HS-5 (cell line): ENCODE measurements around the gene SMAP2.

Source experiments
- DNase-seq: peaks from one replicate; pipeline ENCODE4 v3.0.0-alpha.2; 2012; ENCODE audit warnings: low read depth

The SMAP2 gene

GRCh38 chr1:40421431-40422384, 48.2 kb downstream of the SMAP2 start:
- DNase-seq, result no peak

DNA sequence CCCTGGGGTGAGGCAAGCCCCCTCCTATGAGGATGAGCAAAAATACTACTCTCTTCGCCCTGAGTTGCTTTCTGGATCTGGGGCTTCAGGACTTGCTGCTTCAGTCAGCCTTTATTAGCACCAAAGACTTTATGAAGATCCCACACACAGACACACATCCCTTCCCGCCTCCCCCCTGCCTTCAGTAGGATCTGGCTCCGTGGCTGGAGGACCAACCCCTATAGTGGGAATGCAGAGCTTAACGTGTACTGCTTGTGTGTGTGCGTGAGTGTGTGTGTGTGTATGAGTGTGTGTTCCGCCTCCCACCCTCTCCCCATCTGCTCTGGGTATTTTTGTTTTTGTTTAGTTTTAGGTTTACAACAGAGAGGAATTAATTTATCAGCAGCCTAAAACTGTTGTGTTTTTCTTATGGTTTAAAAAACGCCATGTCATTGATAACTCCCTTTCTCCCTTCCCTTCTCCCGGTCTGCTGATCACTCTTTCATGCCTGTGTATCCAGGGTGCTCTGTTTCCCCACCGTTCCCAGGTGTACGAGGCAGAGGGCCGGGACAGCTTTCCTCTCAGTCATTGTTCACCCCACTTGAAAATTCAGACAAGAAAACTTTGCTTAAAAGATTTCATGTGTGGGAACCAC, 49.2 kb downstream of the SMAP2 start:
- no peak for DNase-seq

DNA sequence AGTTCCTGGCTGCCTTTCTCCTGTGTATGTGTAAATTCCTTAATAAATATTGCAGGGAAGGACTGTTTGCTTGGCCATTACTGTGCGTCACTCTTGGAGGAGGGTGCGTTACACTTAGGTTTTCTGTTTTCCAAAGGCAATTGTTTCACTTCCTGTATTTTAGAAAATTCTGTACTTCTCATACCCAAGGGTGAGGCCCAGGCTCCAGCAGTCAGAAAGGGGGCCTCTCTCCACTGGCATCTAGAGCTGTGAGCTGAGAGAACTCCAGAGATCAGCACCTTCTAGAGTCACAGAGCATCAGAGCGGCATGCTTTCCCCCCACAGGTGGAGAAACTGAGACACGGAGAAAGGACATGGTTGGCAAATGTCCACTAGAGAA, 49.7 kb downstream of the SMAP2 start:
- DNase-seq, result no peak

DNA sequence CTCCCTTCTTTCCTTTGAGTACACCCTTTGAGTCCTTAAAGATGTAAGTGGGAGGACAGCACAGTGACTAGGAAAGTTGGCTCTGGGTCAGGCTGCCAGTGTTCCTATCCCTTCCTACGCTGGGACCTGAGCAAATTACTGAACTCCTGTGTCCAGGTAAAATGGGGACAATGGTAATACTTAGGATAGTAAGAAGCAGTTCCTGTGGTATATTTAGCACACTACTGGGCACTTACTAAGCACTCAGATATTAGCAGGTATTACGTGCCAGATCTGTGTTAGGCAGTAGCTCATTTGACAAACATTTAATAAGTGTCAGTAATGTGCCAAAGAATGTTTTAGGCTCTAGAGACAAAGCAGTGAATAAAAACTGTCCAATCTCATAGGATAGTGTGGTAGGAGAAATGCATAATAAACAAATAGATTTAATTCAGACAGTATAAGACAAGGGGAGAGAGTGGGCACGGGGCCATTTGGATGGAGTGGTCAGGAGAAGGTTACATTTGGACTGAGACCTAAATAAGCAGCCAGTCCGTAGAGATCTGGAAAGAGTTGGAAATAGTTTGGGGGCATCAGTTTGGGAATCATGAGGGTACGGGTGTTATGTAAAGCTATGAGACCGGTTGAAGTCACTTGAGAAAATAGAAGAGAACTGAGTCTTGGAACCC, 50.6 kb downstream of the SMAP2 start:
- no peak for DNase-seq

GRCh38 chr1:40425198-40425597, 51.7 kb downstream of the SMAP2 start:
- DNase-seq, result no peak

DNA sequence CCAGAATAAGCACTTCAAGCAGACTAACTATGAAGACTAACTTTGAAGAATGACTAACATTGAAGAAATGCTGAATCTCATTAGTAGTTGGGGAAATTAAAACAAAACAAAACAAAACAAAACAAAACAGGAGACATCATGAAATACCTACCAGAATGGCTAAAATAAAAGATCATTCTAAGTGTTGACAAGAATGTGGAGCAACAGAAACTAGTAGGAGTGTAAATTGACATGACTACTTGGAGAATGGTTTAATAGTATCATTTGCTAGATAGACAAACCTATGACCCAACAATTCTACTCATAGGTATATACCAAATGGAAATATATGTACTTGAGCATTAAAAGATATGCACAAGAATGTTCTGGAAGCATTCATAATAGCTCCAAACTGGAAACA, 57.9 kb downstream of the SMAP2 start:
- no peak for DNase-seq

GRCh38 chr1:40432644-40433390, 59.3 kb downstream of the SMAP2 start:
- no peak for DNase-seq

GRCh38 chr1:40435471-40435870, 61.9 kb downstream of the SMAP2 start:
- no peak for DNase-seq

DNA sequence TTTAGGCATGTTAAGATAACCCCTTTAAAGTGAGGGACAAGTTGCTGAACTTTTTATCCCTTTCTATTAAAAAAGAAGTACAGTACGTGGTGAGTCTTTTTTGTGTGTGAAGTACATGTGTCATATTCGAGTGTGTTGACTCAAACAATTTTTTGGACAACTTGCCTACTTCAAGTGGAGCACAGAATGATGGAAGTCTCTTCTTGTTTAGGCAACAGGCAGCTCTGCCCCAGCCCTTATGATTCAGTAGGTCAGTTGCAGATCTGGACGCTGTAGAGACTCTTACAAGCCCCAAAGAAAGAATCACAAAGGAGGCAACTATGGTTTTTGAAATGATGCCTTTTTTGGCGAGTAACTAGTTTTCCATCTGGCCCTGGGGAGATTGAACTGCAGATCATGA, 62.3 kb downstream of the SMAP2 start:
- DNase-seq, result no peak

GRCh38 chr1:40438391-40439015, 65.0 kb downstream of the SMAP2 start:
- no peak for DNase-seq

DNA sequence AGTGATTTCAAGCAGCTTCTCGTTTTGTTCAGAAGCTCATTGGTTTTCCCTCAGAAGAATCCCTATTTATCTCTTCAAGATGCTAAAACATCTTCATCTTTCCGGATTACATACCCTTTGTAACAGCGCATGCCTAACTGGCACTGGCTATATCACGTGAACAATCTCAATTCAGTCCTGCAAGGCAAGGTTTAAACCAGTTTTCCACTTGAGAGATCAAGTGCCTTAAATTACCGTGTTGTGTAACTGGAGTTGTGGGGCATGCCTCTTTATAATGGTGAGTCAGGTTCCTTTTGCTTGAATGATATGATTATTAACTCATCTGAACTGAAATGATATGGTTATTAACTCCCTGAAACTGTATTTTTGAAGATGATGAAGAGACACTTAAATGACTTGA, 65.7 kb downstream of the SMAP2 start:
- no peak for DNase-seq

DNA sequence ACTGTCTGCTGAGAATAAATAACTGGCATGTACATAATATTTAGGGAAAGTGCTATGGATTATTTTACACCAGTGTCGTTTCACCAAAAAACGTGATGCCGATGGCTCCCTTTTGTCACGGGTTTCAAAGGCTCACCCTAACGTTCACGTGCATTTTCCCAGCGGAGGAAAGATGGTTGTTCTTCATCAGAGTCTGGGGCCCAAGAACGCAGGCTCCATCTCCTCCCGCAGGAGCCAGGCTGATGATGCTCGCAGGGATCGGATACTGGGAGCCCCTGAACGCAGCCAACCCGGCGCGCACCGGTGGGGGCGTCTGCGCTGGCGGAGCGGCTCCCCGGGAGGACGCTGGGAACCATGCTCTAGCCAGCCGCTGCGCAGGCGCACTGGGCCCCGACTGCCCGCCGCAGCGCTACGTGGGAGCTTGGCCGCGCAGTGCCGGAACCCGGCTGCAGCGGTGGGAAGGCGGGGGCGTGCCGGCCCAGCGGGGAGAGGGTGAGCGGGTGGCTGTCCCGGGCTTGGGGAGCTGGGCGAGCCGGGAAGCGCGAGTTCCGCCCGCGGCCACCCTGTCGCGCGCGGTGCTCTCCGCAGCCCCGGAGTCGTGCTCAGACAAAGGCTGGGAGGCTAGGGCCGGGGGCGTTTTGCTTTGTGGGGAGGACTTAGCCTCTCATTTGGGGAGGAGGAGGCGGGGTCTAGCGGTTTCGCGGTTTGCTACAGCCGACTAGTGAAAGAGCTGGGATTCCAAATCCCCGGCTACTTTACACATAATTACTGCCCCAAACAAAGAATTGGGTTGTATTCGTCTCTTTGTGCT, 76.4 kb downstream of the SMAP2 start, which contains the start of gene ZFP69B:
Gene ZFP69B (plus strand): TSS at position 793 of the 811 bp plus-strand sequence. CDS start 486 bp downstream, outside the sequence.
- peak; percentile 48 for DNase-seq

- DNase-seq, result no peak
These were observed 77.1 kb downstream of the SMAP2 start for GRCh38 chr1:40450495-40451237.

DNA sequence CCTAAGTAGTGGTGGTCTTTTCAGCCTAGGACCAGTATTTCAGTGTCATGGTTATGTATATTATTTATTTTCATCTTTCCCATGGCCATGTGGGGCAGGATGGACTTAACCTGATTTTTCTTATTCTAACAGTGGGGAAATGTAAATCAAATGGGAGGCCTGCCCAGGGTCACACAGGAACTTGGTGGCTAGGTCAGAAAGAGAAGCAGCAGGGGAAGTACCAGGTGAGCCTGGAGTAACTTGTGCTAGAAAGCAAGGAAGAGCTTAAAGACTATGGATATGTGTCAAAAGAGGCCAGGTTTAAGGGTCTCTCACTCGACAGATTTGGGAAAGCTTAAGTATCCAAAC, 77.7 kb downstream of the SMAP2 start:
- no peak for DNase-seq

DNA sequence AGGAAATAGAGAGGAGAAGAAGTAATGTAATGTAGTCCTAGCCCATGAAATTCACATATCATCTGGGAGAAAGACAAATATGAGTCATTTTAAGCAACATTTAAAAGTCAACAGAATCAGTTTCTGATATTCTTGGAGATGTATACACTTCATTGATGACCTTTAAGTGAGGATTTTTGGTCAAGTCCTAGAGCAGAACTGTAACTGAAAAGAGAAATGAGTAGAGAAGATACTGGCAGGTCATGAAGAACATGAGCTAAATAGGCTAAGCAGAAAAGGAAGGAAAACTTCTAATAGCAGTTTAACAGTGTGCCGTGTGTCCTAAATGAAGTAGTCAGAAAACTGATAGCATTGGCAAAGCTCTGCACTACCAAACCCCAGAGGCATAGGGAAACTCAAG, 81.3 kb downstream of the SMAP2 start:
- DNase-seq, result no peak

- peak; percentile 2 for DNase-seq
These were observed 89.5 kb downstream of the SMAP2 start for GRCh38 chr1:40462956-40463590.

- no peak for DNase-seq
These were observed 95.8 kb downstream of the SMAP2 start for GRCh38 chr1:40469327-40469726.
